Gastroesophageal sphincter (tissue), 3 donors: ENCODE measurements around the gene PPAN.

Experiments used
- POLR2A ChIP-seq, 2 donors: fragments of 450-650 bp; IDR thresholded peaks; one replicate each; pipeline ENCODE4 v1.6.1; 2017; ENCODE audit warnings: antibody characterized with exemption in 2 of 2, mild to moderate bottlenecking in 2 of 2, moderate library complexity in 1 of 2
- POLR2AphosphoS5 ChIP-seq: sonication (generic); formaldehyde crosslinking; IDR thresholded peaks from one replicate; pipeline ENCODE4 v1.6.1; 2017; ENCODE audit warnings: antibody characterized with exemption
- TF ChIP-seq, protein P1 (sequence below), 4 experiments: fragments of 200-600 bp in 2 of 4; fragments of 450-650 bp in 2 of 4; sonication (generic) in 1 of 4; IDR thresholded peaks; one replicate each; pipeline ENCODE4 v1.5.1; 2017 to 2019; ENCODE audit warnings: antibody characterized with exemption in 4 of 4, mild to moderate bottlenecking in 2 of 4, moderate library complexity in 2 of 4

DNA sequence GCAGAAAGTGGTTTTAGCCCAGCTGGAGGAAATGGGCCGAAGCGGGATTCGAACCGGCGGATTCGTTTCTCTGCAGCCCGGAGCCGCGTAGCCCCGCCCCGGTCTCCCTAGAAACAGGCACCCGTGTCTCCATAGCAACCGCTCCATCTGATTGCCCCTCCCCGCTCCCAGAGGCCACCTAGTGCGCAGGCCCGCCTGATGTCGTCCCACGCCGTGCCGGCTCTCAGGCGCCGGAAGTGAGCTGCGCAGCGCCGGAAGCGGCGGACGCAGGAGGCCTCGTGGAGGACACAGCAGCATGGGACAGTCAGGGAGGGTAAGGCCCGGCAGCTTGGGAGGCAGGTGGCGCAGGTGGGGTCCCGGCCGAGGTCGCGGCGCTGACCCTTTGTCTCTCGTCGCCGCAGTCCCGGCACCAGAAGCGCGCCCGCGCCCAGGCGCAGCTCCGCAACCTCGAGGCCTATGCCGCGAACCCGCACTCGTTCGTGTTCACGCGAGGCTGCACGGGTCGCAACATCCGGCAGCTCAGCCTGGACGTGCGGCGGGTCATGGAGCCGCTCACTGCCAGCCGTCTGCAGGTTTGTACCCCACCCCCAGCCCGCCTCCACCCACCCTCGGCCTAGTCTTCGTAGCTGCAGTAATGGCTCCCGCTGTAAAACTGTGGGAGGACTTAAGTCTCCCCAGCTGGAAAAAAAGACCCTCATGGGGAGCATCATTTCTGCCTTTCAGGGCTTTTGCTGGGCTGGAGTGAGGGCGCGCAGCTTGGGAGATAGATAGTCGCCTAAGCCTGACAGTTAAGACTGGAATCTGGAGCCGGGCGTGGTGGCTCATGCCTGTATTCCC, at the start of gene PPAN:
- TF ChIP-seq, protein P1, sequence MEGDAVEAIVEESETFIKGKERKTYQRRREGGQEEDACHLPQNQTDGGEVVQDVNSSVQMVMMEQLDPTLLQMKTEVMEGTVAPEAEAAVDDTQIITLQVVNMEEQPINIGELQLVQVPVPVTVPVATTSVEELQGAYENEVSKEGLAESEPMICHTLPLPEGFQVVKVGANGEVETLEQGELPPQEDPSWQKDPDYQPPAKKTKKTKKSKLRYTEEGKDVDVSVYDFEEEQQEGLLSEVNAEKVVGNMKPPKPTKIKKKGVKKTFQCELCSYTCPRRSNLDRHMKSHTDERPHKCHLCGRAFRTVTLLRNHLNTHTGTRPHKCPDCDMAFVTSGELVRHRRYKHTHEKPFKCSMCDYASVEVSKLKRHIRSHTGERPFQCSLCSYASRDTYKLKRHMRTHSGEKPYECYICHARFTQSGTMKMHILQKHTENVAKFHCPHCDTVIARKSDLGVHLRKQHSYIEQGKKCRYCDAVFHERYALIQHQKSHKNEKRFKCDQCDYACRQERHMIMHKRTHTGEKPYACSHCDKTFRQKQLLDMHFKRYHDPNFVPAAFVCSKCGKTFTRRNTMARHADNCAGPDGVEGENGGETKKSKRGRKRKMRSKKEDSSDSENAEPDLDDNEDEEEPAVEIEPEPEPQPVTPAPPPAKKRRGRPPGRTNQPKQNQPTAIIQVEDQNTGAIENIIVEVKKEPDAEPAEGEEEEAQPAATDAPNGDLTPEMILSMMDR (IDR thresholded peaks at IDR 0.05) = peak in 1 of 4 experiments; percentile 25
- TF ChIP-seq POLR2A (IDR thresholded peaks at IDR 0.05) (peak; percentile 53 to 70), POLR2AphosphoS5 (peak; percentile 89)
